ENCODE results near the gene PPIF.

DNA sequence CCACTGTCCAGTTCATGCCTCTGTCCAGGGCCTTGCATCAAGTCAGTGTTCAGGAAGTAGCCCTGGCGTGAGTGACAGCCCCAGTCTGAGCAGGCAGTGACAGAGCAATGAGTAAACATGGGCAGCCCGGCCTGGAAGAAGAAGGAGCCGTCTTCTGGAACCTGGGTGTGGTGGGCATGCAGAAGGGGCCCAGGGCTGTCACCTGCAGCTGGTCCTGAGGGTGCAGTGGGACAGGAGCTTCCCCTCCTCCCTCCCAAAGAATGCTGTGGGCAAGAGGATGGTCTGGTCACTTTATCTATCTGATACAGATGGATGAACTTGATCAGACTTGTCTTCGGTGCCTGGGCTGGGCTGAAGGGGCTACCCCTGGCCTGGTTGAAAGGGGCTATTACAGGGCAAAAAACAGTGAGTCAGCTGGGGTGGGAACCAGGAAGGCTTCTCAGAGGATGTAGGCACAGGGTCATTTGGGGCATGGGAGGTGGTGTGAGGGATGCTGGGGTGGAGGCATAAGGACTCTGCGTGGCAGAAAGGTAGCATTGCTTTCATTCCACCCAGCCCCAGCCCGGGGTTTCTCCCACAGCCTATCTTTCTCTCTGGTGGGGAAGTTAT, 42.7 kb upstream of the PPIF start:
- TF ChIP-seq POLR2A (IDR thresholded peaks at IDR 0.05) (no peak), CTCF (IDR thresholded peaks at IDR 0.05) (no peak)
